SK-N-SH treated with all-trans-retinoic acid at 6 μM for 48 hours (cell line): ENCODE data around the gene OLFML2B.

Experiments used
- ARNTL ChIP-seq: fragments of 450-650 bp; formaldehyde crosslinking; IDR thresholded peaks from 2 replicates; pipeline ENCODE4 v1.5.0; 2020; ENCODE audit warnings: low read depth, mild to moderate bottlenecking, moderate library complexity, borderline replicate concordance
- BACH2 ChIP-seq: fragments of 250-450 bp; sonication (Bioruptor Pico); IDR thresholded peaks from 2 replicates; pipeline ENCODE4 v1.9.0; 2021; ENCODE audit warnings: mild to moderate bottlenecking, borderline replicate concordance
- POU6F1 ChIP-seq: fragments of 250-450 bp; sonication (Bioruptor Pico); IDR thresholded peaks from 2 replicates; pipeline ENCODE4 v1.8.0; 2021; ENCODE audit warnings: low read depth, mild to moderate bottlenecking, moderate library complexity, borderline replicate concordance
- TCF4 ChIP-seq: fragments of 250-450 bp; sonication (Bioruptor Pico); IDR thresholded peaks from 2 replicates; pipeline ENCODE4 v1.8.0; 2021; ENCODE audit warnings: mild to moderate bottlenecking, moderate library complexity, borderline replicate concordance
- TOX ChIP-seq: fragments of 250-450 bp; sonication (Bioruptor Pico); IDR thresholded peaks from 2 replicates; pipeline ENCODE4 v1.8.0; 2021; ENCODE audit warnings: mild to moderate bottlenecking, moderate library complexity, borderline replicate concordance
- TSHZ2 ChIP-seq: fragments of 250-450 bp; sonication (Bioruptor Pico); IDR thresholded peaks from 2 replicates; pipeline ENCODE4 v1.5.0; 2020; ENCODE audit warnings: mild to moderate bottlenecking, moderate library complexity
- ZC3H10 ChIP-seq: fragments of 250-450 bp; sonication (Bioruptor Pico); IDR thresholded peaks from 2 replicates; pipeline ENCODE4 v1.5.1; 2021; ENCODE audit warnings: mild to moderate bottlenecking, moderate library complexity
- ZFP3 ChIP-seq: fragments of 250-450 bp; sonication (Bioruptor Pico); IDR thresholded peaks from 2 replicates; pipeline ENCODE4 v1.5.0; 2020; ENCODE audit warnings: mild to moderate bottlenecking, moderate library complexity
- ZFP30 ChIP-seq: fragments of 450-650 bp; formaldehyde crosslinking; IDR thresholded peaks from 2 replicates; pipeline ENCODE4 v1.5.0; 2022; ENCODE audit warnings: mild to moderate bottlenecking, moderate library complexity
- ZNF70 ChIP-seq: fragments of 450-650 bp; formaldehyde crosslinking; IDR thresholded peaks from 2 replicates; pipeline ENCODE4 v1.5.0; 2020; ENCODE audit warnings: mild to moderate bottlenecking, moderate library complexity
- TF ChIP-seq, protein P1 (sequence below): fragments of 250-450 bp; sonication (Bioruptor Pico); IDR thresholded peaks from 2 replicates; pipeline ENCODE4 v1.8.0; 2020; ENCODE audit warnings: mild to moderate bottlenecking, moderate library complexity, borderline replicate concordance

DNA sequence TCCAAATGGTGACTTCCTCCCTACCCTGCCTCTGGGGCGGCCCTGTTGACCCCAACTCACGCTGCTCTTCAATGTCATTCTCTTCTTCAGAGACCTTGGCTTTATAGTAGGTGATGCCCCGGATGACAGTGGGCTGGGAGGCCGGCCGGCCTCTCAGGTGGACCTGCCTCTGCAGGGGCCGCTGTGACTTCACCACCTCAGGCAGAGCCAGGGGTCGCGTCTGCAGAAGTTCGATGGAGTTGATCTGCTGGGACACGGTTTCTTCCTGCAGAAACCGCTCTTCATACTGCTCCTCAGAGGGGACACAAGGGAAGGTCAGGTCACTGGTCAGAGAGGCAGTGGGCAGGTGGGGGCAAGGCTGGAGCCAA is 23.6 kb downstream of the OLFML2B start:
- TF ChIP-seq ZFP30 (CRISPR knock-in tag) (no peak), ARNTL (no peak), BACH2 (CRISPR knock-in tag) (no peak), POU6F1 (CRISPR knock-in tag) (no peak), ZNF70 (no peak), TSHZ2 (CRISPR knock-in tag) (no peak), ZFP3 (CRISPR knock-in tag) (no peak), ZC3H10 (CRISPR knock-in tag) (no peak), TCF4 (CRISPR knock-in tag) (no peak), TOX (CRISPR knock-in tag) (no peak)
- TF ChIP-seq, protein P1, sequence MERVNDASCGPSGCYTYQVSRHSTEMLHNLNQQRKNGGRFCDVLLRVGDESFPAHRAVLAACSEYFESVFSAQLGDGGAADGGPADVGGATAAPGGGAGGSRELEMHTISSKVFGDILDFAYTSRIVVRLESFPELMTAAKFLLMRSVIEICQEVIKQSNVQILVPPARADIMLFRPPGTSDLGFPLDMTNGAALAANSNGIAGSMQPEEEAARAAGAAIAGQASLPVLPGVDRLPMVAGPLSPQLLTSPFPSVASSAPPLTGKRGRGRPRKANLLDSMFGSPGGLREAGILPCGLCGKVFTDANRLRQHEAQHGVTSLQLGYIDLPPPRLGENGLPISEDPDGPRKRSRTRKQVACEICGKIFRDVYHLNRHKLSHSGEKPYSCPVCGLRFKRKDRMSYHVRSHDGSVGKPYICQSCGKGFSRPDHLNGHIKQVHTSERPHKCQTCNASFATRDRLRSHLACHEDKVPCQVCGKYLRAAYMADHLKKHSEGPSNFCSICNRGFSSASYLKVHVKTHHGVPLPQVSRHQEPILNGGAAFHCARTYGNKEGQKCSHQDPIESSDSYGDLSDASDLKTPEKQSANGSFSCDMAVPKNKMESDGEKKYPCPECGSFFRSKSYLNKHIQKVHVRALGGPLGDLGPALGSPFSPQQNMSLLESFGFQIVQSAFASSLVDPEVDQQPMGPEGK (CRISPR knock-in tag) = no peak
